ENCODE data around the gene LRRC74B. TPM values are rescaled to one million over a fixed set of nuclear protein-coding genes. Genes with fewer than 3 reads are reported as not detected.
A peak's percentile ranks its signal among the peaks of the same experiment; 100 is the strongest.

The LRRC74B gene
- polyA plus RNA-seq, 3 donors: not detected

- DNase-seq: no peak
- Histone ChIP-seq H3K9ac (ENCODE audit: insufficient read depth, low read length, poor library complexity, severe bottlenecking) (no peak overlapping the region), H3K27ac (ENCODE audit: low read depth in 1 of 2, low read length in 2 of 2) (no peak overlapping the region), H3K36me3 (replicated peaks in 1 of 2; ENCODE audit: control insufficient read depth in 1 of 2, insufficient read depth in 2 of 2, low read length in 2 of 2) (no peaks in the 10 kb centered on the region), H2AFZ (ENCODE audit: insufficient read depth, low read depth, low read length, poor library complexity, severe bottlenecking) (no peak overlapping the region), H3K9me3 (replicated peaks in 1 of 2; ENCODE audit: control insufficient read depth in 1 of 2, insufficient read depth in 1 of 2, low read length in 2 of 2) (no peaks in the 10 kb centered on the region), H3K27me3 (ENCODE audit: control insufficient read depth in 2 of 2, insufficient read depth in 2 of 2, low read length in 2 of 2) (peaks cover 0 to 5% of the 10 kb centered on the region in 2 donors), H3K79me2 (ENCODE audit: insufficient read depth, low read length) (no peaks in the 10 kb centered on the region), H3K4me2 (replicated peaks; ENCODE audit: extremely low read depth, low read length, poor library complexity, severe bottlenecking) (no peak overlapping the region), H3K4me3 (replicated peaks in 1 of 3; ENCODE audit: low read depth in 2 of 3, low read length in 3 of 3) (no peak overlapping the region), H3K4me1 (ENCODE audit: control insufficient read depth in 1 of 2, insufficient read depth in 2 of 2, low read length in 2 of 2) (peaks cover 14 to 21% of the 10 kb centered on the region in 2 donors), H4K20me1 (ENCODE audit: insufficient read depth, low read length) (no peaks in the 10 kb centered on the region)
- 88% methylated on average over 4 of the region's 4 CpGs for WGBS (ENCODE audit: insufficient coverage)
- Mint-ChIP-seq H3K27ac (peak overlapping the region in 1 of 7 donors; percentile 46), H3K36me3 (no peaks in the 10 kb centered on the region), H3K4me1 (peaks cover 24% of the 10 kb centered on the region), H3K27me3 (ENCODE audit: low read depth in 3 of 3) (peaks cover 14 to 18% (median 17%) of the 10 kb centered on the region in 3 donors), H3K9me3 (peaks cover 0 to 2% (median 0%) of the 10 kb centered on the region in 7 donors), H3K4me3 (no peak overlapping the region)
- intact Hi-C loops (cut with micrococcal nuclease): loop anchor here in 1 of 2 donors (10.0 kb wide), 1 partner anchor 57 kb away; the partner anchor contains the start of gene LZTR1
- TF ChIP-seq CTCF (IDR thresholded peaks at IDR 0.05): no peak
Observed at GRCh38 chr22:21041937-21042336, 3.8 kb upstream of the LRRC74B start.

DNA sequence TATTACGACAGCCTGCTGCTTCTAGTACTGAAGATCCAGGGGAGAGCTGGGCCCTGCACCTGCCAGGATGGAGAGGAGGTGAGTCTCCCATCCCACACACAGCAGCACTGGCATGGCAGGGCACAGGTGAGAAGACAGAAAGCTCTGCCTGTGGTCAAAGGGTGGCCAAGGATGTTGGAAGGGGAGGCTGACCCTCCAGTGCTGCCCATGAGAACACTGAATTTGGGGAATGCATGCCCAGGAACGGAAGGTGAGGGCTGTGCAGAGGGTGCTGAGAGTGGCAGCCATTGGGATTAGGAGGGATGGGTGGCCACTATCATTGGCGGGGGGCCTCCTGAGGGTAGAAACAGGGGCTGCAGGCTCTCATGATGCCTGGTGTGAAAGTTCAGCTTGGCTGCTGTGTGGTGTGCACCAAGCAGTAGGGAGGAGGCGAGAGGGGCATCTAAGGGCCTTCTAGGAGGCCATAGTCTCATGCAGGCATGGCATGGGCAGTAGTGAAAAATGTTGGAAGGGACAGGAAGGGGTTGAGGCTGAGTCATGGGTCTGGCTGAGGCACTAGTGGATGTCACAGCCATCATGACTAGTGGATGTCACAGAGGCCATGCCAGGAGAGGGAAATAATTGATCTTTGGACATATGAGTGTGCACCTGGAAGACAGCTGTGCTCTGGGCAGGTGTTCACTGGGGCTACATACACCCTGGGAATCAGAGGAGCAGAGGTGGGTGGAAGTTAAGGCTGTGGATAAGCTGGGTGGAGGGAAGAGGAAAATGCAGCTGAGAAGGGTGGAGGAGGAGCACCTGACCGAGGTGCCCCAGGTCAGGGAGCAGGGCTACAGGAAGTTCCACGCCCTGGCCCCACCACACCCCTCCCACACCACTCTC is 2.5 kb upstream of the LRRC74B start:
- peaks cover 24% of the 10 kb centered on the region for H3K4me1 Mint-ChIP-seq
- WGBS (ENCODE audit: insufficient coverage): 87% methylated on average over 4 of the region's 6 CpGs
- no peak for DNase-seq
- H3K9ac ChIP-seq (ENCODE audit: insufficient read depth, low read length, poor library complexity, severe bottlenecking): no peak overlapping the region
- H3K36me3 Mint-ChIP-seq: no peaks in the 10 kb centered on the region
- H3K79me2 ChIP-seq (ENCODE audit: insufficient read depth, low read length): no peaks in the 10 kb centered on the region
- TF ChIP-seq CTCF (IDR thresholded peaks at IDR 0.05): no peak
- H4K20me1 ChIP-seq (ENCODE audit: insufficient read depth, low read length): no peaks in the 10 kb centered on the region
- peaks cover 0 to 3% (median 0%) of the 10 kb centered on the region in 7 donors for H3K9me3 Mint-ChIP-seq
- H3K9me3 ChIP-seq (replicated peaks in 1 of 2; ENCODE audit: control insufficient read depth in 1 of 2, insufficient read depth in 1 of 2, low read length in 2 of 2): no peaks in the 10 kb centered on the region
- no peaks in the 10 kb centered on the region for H3K36me3 ChIP-seq (replicated peaks in 1 of 2; ENCODE audit: control insufficient read depth in 1 of 2, insufficient read depth in 2 of 2, low read length in 2 of 2)
- H2AFZ ChIP-seq (ENCODE audit: insufficient read depth, low read depth, low read length, poor library complexity, severe bottlenecking): no peak overlapping the region
- no peak overlapping the region for H3K4me3 Mint-ChIP-seq
- no peak overlapping the region for H3K27ac ChIP-seq (ENCODE audit: low read depth in 1 of 2, low read length in 2 of 2)
- H3K27ac Mint-ChIP-seq: peak overlapping the region in 2 of 7 donors; percentile 38 to 73
- intact Hi-C loops (cut with micrococcal nuclease): loop anchor here in 1 of 2 donors (10.0 kb wide), 1 partner anchor 58 kb away; the partner anchor contains the start of gene LZTR1
- no peak overlapping the region for H3K4me2 ChIP-seq (replicated peaks; ENCODE audit: extremely low read depth, low read length, poor library complexity, severe bottlenecking)
- no peak overlapping the region for H3K4me3 ChIP-seq (replicated peaks in 1 of 3; ENCODE audit: low read depth in 2 of 3, low read length in 3 of 3)
- H3K27me3 Mint-ChIP-seq (ENCODE audit: low read depth in 3 of 3): peaks cover 14 to 19% (median 17%) of the 10 kb centered on the region in 3 donors
- H3K27me3 ChIP-seq (ENCODE audit: control insufficient read depth in 2 of 2, insufficient read depth in 2 of 2, low read length in 2 of 2): peaks cover 0 to 5% of the 10 kb centered on the region in 2 donors
- peaks cover 14 to 21% of the 10 kb centered on the region in 2 donors for H3K4me1 ChIP-seq (ENCODE audit: control insufficient read depth in 1 of 2, insufficient read depth in 2 of 2, low read length in 2 of 2)

Data from CD14-positive monocyte (primary cell).